Stimulated activated CD4-positive, alpha-beta T cell treated with anti-CD3 and anti-CD28 coated beads, Interleukin-2, amount 100 ng/mL, for 4 hours (primary cell): Measurements from ENCODE around the gene DGKK.

Experiments
- DNase-seq: peaks from one replicate; pipeline ENCODE4 v3.0.0-alpha.2; 2020; ENCODE audit warnings: low read depth

The DGKK gene, protein sequence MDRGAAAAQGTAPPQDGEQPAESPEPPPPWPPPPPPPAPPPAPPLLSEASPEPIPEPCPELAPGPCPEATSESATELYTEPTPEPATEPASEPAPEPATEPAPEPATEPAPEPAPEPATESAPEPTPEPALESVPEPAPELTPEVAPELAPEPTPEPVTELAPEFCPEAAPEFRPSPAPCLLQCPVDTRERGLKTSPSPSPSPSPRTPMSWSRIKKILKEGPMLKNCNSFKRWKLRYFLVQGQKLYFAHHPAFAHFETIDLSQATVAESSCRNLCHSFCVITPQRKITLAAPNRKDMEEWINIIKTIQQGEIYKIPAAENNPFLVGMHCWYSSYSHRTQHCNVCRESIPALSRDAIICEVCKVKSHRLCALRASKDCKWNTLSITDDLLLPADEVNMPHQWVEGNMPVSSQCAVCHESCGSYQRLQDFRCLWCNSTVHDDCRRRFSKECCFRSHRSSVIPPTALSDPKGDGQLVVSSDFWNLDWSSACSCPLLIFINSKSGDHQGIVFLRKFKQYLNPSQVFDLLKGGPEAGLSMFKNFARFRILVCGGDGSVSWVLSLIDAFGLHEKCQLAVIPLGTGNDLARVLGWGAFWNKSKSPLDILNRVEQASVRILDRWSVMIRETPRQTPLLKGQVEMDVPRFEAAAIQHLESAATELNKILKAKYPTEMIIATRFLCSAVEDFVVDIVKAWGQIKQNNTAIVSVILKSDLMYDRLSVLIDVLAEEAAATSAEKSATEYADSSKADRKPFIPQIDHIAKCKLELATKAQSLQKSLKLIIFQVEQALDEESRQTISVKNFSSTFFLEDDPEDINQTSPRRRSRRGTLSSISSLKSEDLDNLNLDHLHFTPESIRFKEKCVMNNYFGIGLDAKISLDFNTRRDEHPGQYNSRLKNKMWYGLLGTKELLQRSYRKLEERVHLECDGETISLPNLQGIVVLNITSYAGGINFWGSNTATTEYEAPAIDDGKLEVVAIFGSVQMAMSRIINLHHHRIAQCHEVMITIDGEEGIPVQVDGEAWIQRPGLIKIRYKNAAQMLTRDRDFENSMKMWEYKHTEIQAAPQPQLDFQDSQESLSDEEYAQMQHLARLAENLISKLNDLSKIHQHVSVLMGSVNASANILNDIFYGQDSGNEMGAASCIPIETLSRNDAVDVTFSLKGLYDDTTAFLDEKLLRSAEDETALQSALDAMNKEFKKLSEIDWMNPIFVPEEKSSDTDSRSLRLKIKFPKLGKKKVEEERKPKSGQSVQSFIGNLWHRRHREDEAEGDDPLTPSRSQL

DNA sequence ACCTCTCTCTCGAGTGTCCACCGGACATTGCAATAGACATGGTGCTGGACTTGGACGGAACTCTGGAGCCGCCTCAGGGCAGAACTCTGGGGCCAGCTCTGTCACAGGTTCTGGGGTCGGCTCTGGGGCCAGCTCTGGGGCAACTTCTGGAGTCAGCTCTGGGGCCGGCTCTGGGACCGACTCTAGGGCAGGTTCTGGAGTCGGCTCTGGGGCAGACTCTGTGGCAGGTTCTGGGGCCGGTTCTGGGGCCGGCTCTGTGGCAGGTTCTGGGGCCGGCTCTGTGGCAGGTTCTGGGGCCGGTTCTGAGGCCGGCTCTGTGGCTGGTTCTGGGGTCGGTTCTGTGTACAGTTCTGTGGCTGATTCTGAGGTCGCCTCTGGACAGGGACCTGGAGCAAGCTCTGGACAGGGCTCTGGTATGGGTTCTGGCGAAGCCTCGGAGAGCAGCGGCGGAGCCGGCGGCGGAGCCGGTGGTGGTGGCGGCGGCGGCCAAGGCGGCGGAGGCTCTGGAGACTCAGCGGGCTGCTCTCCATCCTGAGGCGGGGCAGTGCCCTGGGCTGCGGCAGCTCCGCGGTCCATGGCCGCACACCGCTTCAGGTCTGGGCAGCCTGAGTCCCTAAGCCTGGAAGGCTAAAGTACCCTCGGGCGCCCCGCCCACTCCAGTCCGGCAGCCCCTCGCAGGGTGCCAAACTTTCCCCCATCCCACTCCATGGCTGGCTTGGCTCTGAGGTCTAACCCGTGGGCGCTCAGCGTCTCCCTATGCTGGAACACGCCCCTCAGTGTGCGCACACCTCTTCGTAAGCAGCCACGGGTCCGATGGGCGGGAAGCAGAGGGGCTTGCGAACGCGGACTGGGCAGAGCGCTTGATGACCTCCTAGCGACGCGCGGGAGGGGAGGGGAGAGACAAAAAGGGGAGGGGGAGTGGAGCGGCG, at the start of gene DGKK:
Gene DGKK, minus strand, starts transcription at position 723 of the 929 bp plus-strand sequence. Its CDS starts 147 bp downstream, at position 576.
- no peak for DNase-seq

DNA sequence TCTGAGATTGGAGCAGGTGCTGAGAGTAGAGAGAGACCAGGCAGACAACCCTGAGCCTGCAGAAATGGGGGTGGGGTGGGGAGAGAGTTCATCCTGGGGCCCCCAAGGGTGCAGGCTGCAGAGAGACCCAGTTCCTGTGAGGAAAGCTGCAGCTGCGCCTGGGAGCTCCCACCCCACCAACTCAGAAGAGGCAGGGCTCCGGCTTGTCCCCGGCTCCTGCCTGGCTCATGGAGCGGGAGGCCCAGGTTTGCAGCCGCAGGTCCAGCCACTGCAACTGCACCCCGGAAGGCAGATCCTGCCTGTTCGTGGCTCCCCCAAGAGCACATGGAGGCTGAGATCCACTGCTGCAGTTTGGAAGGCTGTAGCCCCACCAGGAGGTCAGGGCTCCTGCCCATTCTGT, 44.2 kb upstream of the DGKK start:
- DNase-seq: no peak

DNA sequence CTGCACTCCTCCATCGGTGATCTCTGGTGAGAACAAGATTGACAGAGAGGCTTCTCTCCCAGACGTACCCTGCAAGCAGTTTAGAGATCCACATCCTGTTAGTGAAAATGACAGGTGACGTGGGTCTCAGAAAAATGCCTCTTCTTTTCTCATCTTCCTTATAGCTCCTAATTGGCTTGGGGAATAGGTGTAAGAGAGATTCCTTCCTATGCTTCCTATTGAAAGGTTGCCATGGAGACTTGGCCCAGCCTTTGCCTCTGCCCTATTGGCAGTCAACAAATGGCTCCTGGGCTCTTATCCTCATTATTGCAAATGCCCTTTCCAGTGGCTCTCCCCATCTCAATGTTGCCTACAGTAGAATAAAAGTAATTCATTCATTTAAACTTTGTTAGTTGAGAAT, 26.5 kb upstream of the DGKK start:
- no peak for DNase-seq

DNA sequence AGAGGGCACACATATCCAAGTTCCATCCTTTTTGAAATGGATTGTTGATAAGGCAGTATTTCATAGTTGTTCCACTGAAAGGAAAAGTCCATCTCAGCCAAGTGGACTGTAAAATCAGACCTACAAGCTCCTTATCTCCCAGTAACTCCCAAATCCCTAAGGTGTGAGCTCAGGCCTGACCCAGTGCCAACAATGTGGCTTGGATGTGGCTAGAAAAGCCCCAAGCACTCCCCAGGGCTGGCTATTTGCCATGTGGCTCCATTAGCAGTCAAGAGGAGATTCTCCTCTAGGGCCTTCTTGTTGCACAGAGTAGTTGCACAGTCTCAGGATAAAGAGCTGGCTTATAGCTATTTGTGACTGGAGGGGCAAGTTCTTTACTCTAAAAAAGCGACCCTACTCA, 25.0 kb upstream of the DGKK start:
- no peak for DNase-seq

DNA sequence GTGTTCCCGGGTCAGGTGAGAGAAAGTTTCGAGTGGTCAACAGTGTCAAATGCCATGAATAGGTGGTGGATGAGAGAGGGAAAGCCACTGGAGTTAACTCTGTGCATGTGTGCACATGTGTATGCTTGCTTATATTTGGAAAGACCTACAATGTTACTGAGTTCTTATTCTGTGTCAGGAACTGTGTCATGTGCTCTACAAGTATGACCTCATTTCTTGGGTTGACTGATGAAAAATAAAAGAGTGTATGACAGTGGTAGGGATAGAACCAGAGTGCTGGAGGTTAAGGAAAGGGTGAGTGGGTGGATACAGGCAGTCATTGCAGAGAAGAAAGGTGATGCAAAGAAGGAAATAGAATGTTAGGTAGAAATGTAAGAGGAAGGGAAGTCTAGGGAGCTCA, 22.1 kb upstream of the DGKK start:
- no peak for DNase-seq

DNA sequence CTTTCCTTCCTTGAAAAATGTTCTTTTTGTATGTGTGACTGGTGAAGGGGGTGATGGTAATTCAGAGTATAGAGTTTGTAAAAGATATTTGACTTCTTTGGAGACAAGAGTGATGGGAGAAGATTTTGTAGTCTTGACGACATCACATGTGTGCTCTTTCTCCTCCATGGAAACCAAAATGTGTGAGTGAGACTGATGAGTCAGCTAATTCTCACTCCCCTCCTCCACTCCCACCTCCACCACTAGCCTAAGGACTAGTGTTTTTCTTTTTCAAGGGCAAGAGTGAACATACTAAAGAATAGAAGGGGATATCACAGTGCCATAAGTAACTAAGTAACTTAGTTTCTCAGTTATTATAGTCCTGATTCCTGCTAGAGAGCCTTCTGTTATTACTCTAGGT, 14.0 kb upstream of the DGKK start:
- DNase-seq: no peak

DNA sequence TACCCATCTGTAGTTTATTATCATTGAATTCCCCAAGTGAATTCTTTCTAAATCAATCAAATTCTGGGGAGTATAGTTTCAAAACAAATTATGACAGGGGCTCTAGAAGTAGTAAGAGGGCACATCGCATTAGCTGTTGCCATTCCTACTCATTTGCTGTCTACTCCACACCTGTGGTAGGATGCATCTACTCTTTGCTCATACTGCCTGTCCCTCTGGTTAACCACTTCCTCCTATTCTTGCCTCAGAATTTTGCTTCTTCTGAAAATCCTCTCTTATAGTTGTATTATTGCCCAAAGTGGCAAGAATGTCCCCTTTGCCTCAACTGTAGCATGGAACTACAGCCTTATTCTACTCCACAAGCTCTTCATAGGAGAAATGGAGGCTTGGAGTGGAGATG, 12.7 kb upstream of the DGKK start:
- no peak for DNase-seq

DNA sequence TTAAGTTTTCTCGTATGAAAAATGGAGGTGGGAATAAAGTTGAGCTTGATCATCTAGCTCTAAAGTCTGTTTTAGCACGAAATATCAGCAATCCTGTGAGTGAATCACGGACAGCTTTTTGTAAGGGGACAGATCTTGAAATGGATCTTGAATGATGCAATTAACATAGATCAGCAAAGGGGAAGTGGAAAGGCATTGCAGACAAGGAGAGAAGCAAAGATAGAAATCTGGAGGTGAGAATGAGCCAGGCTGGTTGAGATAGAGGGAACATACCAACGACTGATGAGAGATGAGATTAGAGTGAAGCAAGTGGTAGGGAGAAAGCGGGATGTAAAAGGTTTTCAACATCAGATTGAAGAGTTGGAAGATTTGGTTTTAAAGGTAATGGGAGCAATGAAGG, 4.6 kb upstream of the DGKK start:
- no peak for DNase-seq

DNA sequence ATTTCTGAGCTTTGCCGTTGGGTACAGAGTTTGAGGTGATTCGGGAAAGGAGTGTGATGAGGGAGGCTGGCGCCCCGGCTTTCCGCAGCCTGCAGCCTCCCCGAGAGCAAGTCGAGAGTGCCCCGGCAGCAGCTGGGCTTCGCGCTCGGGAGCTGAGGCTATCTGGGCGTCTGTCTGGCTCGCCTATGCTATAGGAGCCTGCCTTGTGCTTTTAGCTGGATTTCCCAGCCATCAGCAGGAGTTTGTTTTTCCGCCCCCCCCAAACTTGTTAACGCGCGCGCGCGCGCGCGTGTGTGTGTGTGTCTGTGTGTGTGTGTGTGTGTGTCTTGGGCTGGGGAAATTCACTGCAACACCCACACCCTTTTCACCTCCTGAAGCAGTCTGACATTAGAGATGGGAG, 765 bp upstream of the DGKK start:
- no peak for DNase-seq

DNA sequence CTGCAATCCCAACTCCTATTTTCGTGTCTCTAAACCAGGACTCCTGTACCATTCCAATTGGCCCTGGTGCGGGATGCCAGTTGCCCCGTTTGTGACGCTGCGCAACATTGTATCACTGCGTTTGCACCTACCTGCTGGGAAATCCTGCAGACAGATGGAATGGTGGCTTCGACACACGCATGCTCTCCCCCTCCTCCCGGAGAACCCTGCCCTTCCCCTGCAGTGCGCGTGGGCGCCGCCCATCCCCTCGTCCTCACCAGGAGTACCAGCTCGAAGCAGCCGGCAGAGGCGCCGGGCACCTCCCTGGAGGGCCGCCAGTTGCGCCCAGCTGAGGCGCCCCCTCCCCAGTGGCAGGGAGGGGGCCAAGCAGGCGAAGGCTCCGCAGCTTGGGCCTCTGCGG, 1.4 kb downstream of the DGKK start:
- no peak for DNase-seq

DNA sequence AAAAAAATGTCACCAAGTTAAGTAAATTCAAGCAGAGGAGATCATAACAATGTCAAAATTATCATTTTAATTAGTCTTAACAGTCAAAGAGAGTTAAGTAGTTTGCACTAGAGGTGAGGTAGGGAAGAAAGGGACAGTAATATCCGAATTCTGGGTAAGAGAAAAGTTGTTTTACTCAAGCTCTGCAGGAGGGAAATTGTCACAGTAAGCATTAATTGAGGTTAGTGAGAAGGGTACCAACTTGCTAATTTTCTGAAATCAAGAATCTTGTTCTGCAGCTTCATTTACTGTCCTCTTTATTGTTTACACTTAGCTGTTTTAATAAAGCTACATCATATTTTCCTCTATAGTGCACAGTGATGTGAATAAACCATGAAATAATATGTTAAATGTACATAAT, 11.0 kb downstream of the DGKK start:
- DNase-seq: no peak

DNA sequence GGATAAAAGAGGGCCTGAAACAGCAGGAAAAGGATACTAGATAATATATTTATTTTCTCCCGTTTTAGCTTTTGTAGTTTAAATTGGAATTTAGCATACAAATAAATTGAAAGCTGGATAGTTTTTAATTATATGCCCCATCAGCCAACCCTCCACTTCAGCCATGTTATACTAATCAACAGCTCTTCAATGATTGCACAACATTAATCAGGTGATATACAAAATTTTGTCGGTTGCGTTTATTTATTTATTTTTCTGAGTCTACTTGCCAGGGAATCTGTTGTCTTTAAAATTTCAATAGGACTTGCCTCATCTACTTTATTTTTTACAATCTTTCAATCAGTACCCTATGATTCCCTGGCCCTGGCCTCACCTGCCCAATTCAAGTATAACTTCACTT, 12.1 kb downstream of the DGKK start:
- DNase-seq: no peak

DNA sequence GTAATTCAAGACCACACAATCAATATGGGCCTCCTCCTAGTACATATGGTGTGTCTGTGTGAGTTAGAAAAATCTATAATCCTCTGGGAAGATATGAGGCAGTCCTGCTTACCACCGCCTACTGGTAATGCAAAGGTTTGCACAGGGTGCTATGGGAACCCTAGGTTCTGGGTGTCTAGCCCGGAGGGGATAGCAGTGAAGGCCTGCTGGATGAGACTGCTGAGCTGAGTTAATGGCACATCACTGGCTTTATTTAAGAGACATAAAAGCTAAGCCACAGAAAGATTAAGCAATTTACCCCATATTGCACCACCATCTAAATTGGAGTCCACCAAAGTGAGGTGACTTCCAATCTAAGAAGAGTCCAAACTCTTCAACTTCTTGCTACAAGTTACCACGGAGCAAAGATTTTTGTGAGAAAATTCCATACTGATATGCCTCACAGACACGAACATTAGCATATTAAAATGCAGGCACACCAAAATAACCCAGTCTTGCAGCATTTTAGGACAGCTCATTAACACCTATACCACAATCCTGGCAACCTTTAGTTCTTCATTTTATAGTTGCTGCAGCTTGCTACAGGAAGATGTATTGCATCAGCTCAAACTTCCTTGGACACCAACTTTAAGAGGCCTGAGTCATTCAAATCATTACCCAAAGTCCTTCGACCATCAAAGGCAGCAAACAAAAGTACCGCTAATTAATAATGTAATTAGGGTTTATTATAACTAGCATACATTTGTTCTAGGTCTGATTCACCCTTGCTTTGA, 13.7 kb downstream of the DGKK start:
- no peak for DNase-seq

DNA sequence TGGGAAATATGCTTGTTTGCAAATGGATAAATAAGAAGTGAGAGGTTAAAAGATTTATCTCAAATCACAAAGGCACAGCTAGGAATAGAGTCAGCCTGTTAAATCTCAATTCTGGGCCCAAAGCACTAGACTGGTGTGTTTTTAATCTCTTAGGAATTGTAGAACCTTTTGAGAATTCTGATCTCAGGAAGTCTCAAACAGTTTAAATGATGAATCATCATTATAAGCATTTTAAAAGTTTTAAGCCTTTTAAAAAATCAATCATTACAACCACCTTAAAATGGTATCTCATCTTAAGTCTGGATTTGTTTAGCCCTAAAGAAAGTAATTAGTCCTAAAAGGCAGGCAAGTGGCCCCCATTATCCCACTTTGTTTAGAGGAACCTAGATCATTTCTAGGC, 17.8 kb downstream of the DGKK start:
- no peak for DNase-seq

DNA sequence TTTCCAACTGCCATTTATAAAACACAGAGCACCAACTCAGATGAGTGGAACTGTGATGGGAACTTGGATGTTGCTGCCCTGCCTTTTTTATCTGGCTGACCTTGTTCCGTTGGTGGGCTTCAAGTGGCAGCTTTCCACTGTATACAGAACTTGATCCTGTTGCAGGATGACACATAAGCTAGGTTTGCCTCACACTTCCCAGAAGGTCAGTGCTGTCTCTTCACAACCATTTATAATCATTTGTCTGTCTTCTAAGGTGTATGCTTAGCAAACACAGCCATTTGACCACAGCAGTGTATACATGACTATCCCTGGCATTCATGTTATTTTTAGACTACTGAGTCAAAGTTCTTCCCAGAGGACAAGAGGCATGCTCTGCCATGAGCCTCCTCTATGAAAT, 20.3 kb downstream of the DGKK start:
- DNase-seq: no peak

DNA sequence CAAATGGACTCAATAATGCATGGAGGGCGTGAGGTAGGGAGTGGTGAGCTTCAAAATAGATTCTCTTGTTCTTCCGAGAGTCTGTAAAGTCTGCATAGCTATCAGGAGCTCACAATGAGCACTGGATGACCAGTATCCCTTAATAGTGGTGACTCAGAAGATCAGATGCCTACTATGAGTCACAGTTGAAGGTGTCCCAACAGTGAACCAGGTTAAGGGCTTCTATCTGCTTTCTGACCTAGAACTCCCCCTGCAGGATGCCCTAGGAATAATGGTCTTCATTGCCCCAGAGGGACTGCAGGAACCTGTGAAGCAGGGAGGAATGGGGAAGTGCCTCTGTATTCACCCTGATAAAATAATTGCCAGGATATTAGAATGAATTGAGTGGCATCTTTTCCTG, 22.1 kb downstream of the DGKK start:
- DNase-seq: no peak

DNA sequence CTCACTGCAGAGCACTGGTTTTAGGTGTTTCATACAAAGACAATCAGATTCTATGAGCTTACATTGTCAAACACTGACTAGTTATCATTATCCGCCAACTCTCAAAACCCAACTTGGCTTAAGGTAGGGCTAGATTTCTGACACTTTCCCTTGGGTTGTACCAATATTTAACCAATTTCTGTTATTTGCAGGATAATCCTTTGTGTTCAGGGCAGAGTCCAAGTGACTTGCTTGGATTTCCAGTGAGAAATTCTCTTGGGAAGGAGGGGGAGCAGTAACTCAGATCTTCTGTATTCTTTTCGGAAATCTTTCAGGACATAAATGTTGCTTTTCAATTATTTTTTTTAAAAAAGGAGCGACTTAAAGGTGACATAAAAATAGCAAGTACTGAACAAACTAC, 23.1 kb downstream of the DGKK start:
- no peak for DNase-seq

DNA sequence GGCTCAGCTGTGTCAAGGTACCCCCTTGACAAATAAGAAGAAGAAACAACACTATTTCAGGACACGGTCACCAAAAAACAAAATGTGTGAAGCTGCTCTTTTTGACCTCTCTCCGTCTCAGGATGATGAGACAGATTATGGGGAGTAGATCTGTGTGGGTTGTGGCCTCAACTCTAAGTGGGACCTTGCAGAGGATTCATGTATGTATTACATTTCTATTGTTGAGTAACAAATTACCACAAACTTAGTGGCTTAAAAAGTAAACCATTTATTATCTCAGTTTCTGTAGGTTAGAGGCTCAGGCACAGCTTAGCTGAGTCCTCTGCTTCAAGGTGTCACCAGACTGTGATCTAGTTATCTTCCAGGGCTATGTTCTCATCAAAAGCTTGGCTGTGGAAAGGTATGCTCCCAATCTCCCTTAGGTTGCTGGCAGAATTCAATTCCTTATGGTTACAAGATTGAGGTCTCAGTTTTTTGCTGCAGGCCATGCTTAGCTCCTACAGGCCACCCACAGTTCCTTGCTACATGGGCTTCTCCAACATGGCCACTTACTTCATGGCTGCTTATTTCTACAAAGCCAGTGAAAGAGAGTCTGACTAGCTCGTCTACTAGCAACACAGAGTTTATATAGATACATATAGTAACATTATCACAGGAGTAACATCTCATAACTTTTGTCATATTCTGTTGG, 28.1 kb downstream of the DGKK start:
- no peak for DNase-seq

DNA sequence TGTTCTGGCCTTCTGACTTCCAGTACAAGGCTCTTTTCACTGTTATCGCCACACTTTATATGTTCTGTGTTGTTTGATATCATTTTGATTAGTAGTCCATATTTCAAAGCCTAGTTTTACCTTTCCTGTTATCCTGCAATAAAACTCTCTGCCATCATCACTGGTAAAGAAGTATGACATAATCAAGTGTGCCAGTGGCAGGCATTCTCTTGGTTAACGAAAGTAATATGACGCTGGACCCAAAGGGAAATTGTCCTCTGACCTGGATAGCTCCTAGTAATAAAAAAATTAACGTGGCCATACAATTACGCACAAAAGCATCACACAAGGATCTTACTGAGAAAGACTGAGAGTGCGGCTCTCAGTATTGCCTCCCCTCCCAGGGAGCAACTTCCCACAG, 33.8 kb downstream of the DGKK start:
- DNase-seq: no peak

DNA sequence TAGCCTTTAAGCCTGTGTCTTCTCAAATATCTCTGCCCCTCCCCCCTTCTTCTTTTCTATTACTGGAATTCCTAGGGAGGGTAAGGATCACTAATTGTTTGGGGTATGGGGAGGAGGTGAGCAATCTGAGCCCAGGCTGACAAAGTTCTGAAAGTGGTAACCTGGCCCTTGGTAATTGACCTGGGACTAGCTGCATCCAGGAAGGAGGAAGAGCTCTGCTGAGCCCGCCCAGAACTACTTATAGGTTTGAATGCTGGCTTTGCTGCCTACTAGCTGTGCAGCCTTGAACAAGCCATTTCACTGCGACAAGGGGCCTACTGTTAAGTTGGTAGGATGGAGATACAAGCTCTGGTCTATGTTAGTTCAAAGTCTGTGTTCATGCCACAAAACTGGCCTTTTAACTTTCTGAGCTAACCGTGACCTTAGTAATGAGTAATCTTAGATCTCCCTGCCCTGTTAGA, 37.8 kb downstream of the DGKK start:
- no peak for DNase-seq
